Endothelial cell of umbilical vein (primary cell): ENCODE measurements around the gene MUC13. TPM values are rescaled to one million over a fixed set of nuclear protein-coding genes. Genes with fewer than 3 reads are reported as not detected.

ENCODE experiments used
- BruUV-seq: library from RNA; stranded (reverse); fragments of 400-500 nt; replicated peaks from 2 replicates; lab custom pipeline; 2021; lab: Mats Ljungman, UMichigan
- CTCF ChIA-PET: fragments of 300-600, 350-600 bp; sonication (Branson Sonifier 250); formaldehyde crosslinking; loops from one replicate; lab custom pipeline; 2021; ENCODE audit warnings: antibody characterized with exemption, inconsistent platforms; lab: Charles Lee
- POLR2A ChIA-PET: fragments of 300-600, 350-600 bp; sonication (Branson Sonifier 250); formaldehyde crosslinking; loops from one replicate; lab custom pipeline; 2021; ENCODE audit warnings: antibody characterized with exemption, inconsistent platforms; lab: Charles Lee
- DNase-seq: peaks from one replicate; pipeline ENCODE4 v3.0.0-alpha.2; 2011; ENCODE audit warnings: low read depth, low spot score
- FAIRE-seq: peaks from 2 replicates; lab custom pipeline; 2011; peaks lifted over from hg19 to GRCh38; lab: Jason Lieb, UNC
- H2AFZ ChIP-seq: 2 replicates; pipeline ENCODE4 v1.6.0; 2012; ENCODE audit warnings: low read depth, low read length, control low read depth, inconsistent platforms
- H3K27ac ChIP-seq: 2 replicates; pipeline ENCODE4 v1.5.1; 2011; ENCODE audit warnings: low read depth, mild to moderate bottlenecking, control low read depth, low read length, moderate library complexity; ENCODE audit not compliant: insufficient read depth
- H3K27me3 ChIP-seq, 2 experiments: 2 replicates each; pipeline versions ENCODE4 v1.6.0 to v1.6.1; 2011; ENCODE audit warnings: low read length in 2 of 2, mixed read lengths in 1 of 2; ENCODE audit not compliant: control insufficient read depth in 2 of 2, insufficient read depth in 2 of 2
- H3K36me3 ChIP-seq, 2 experiments: 2 replicates in 1 of 2; 3 replicates in 1 of 2; pipeline ENCODE4 v1.5.1; 2011; ENCODE audit warnings: low read length in 2 of 2, mild to moderate bottlenecking in 1 of 2, moderate library complexity in 1 of 2; ENCODE audit not compliant: control insufficient read depth in 2 of 2, insufficient read depth in 2 of 2; ENCODE audit errors: extremely low read depth in 1 of 2
- H3K4me1 ChIP-seq: 3 replicates; pipeline ENCODE4 v1.5.1; 2011; ENCODE audit warnings: mild to moderate bottlenecking, low read length; ENCODE audit not compliant: control insufficient read depth, insufficient read depth; ENCODE audit errors: extremely low read depth
- H3K4me2 ChIP-seq: 2 replicates; pipeline ENCODE4 v1.6.1; 2011; ENCODE audit warnings: low read length, control low read depth, mixed read lengths; ENCODE audit not compliant: insufficient read depth
- H3K4me3 ChIP-seq, 3 experiments: fragments of 200-600 bp in 1 of 3; sonication (generic), shearing (Covaris generic) in 1 of 3; replicated peaks in 1 of 3; 2 replicates each; pipeline ENCODE4 v1.5.1; 2011 to 2016; ENCODE audit warnings: control low read depth in 3 of 3, low read length in 3 of 3, mild to moderate bottlenecking in 2 of 3, inconsistent platforms in 1 of 3, low read depth in 1 of 3, moderate library complexity in 1 of 3; ENCODE audit not compliant: insufficient read depth in 1 of 3
- H3K79me2 ChIP-seq: 2 replicates; pipeline ENCODE4 v1.6.0; 2012; ENCODE audit warnings: low read length, inconsistent platforms; ENCODE audit not compliant: control insufficient read depth, insufficient read depth
- H3K9ac ChIP-seq: replicated peaks from 2 replicates; pipeline ENCODE3; 2011; ENCODE audit warnings: low read length, control low read depth; ENCODE audit not compliant: insufficient read depth; ENCODE audit errors: extremely low read depth
- H3K9me1 ChIP-seq: replicated peaks from 3 replicates; pipeline ENCODE4 v1.6.0; 2011; ENCODE audit warnings: mild to moderate bottlenecking, low read length; ENCODE audit not compliant: control insufficient read depth, insufficient read depth; ENCODE audit errors: extremely low read depth
- H3K9me3 ChIP-seq: replicated peaks from 2 replicates; pipeline ENCODE4 v1.5.1; 2012; ENCODE audit warnings: low read length, inconsistent platforms; ENCODE audit not compliant: control insufficient read depth, insufficient read depth
- H4K20me1 ChIP-seq: replicated peaks from 2 replicates; pipeline ENCODE3; 2011; ENCODE audit warnings: mild to moderate bottlenecking, low read length; ENCODE audit not compliant: control insufficient read depth, insufficient read depth; ENCODE audit errors: extremely low read depth
- CTCF ChIP-seq, 2 donors: IDR thresholded peaks; 1 replicate in 1 of 2; 2 replicates in 1 of 2; pipeline ENCODE4 v1.5.1; 2011; ENCODE audit warnings: low read length in 2 of 2, mild to moderate bottlenecking in 2 of 2, moderate library complexity in 2 of 2, control low read depth in 1 of 2, inconsistent platforms in 1 of 2, low read depth in 1 of 2; ENCODE audit not compliant: insufficient read depth in 1 of 2; ENCODE audit errors: extremely low read depth in 1 of 2
- EZH2 ChIP-seq: IDR thresholded peaks from 2 replicates; pipeline ENCODE4 v1.6.1; 2012; ENCODE audit warnings: borderline replicate concordance, low read depth, mild to moderate bottlenecking, moderate library complexity, low read length, inconsistent platforms; ENCODE audit not compliant: severe bottlenecking
- FOS ChIP-seq: IDR thresholded peaks from 2 replicates; pipeline ENCODE4 v1.6.1; 2011; ENCODE audit warnings: mild to moderate bottlenecking, low read length, moderate library complexity, borderline replicate concordance; ENCODE audit not compliant: insufficient read depth
- GATA2 ChIP-seq: IDR thresholded peaks from 2 replicates; pipeline ENCODE4 v1.7.0; 2011; ENCODE audit warnings: low read depth, mild to moderate bottlenecking, moderate library complexity, mixed read lengths, low read length; ENCODE audit not compliant: insufficient read length, insufficient read depth
- JUN ChIP-seq: IDR thresholded peaks from 2 replicates; pipeline ENCODE4 v1.6.1; 2011; ENCODE audit warnings: borderline replicate concordance, low read depth; ENCODE audit not compliant: insufficient read length, insufficient read depth
- MAX ChIP-seq: IDR thresholded peaks from 2 replicates; pipeline ENCODE4 v1.6.1; 2011; ENCODE audit not compliant: insufficient read depth, insufficient read length
- MYC ChIP-seq: IDR thresholded peaks from one replicate; pipeline ENCODE4 v1.6.1; 2011; ENCODE audit warnings: mild to moderate bottlenecking, low read depth, low read length
- POLR2A ChIP-seq: IDR thresholded peaks from 2 replicates; pipeline ENCODE4 v1.6.1; 2012; ENCODE audit warnings: low read depth, mild to moderate bottlenecking, control low read depth, low read length
- POLR2AphosphoS5 ChIP-seq: IDR thresholded peaks from 2 replicates; pipeline ENCODE4 v1.6.1; 2012; ENCODE audit warnings: low read depth, mild to moderate bottlenecking, control low read depth, low read length, moderate library complexity; ENCODE audit not compliant: insufficient read depth
- dilution Hi-C: fragments of 300-500 bp; cut with MboI; formaldehyde crosslinking; loops from one replicate; pipeline ENCODE4 v1.15.0; 2019; ENCODE audit warnings: low sequenced_read_pairs; ENCODE audit not compliant: extremely low pct_ligation_motif_present
- intact Hi-C: fragments of 100-400 bp; cut with micrococcal nuclease; formaldehyde crosslinking; loops from one replicate; pipeline ENCODE4 v1.10.0; 2022
- polyA plus RNA-seq, 4 experiments: library from polyadenylated mRNA; depleted of rRNA in 3 of 4; stranded (reverse) in 3 of 4; unstranded in 1 of 4; fragments of >200 nt; gene quantifications; 2 replicates each; pipeline versions ENCODE4 v1.2.1 to v1.2.3, GENCODE V29; 2011 to 2012; ENCODE audit warnings: missing spikeins in 1 of 4
- total RNA-seq: library from RNA; stranded (reverse); gene quantifications from 2 replicates; pipeline ENCODE4 v1.2.3, GENCODE V29; 2021

MUC13 gene
- total and polyA plus RNA-seq, 2 donors (not counting 3 experiments of a cell fraction or from before 2014, with no cell fraction given), result not detected

- Histone ChIP-seq H3K36me3 (no peaks in the 10 kb centered on the region), H3K9me3 (no peaks in the 10 kb centered on the region), H2AFZ (no peak overlapping the region), H3K9me1 (no peaks in the 10 kb centered on the region), H4K20me1 (no peaks in the 10 kb centered on the region), H3K27ac (no peak overlapping the region), H3K9ac (no peak overlapping the region), H3K27me3 (peaks cover 1 to 2% of the 10 kb centered on the region in 2 experiments), H3K4me3 (no peak overlapping the region), H3K4me2 (no peak overlapping the region), H3K4me1 (no peaks in the 10 kb centered on the region), H3K79me2 (no peaks in the 10 kb centered on the region)
- intact Hi-C loops (no loop called here), dilution Hi-C loops (no loop called here)
- TF ChIP-seq FOS (no peak), MAX (no peak), POLR2AphosphoS5 (no peak), MYC (no peak), CTCF (IDR thresholded peaks at IDR 0.05; ENCODE audit: extremely low read depth in 1 of 2, insufficient read depth in 1 of 2, low read depth in 1 of 2, low read length in 2 of 2) (no peak), JUN (no peak), GATA2 (no peak), EZH2 (no peak), POLR2A (no peak)
- ChIA-PET POLR2A (no interaction called here), CTCF (interaction anchor here (1.2 kb wide), 1 partner anchor 27 kb away, joined by 3 read pairs; no protein-coding TSS in a partner anchor)
- DNase-seq (no peak), FAIRE-seq (no peak)
- BruUV-seq, result no TSS peak
Observed at GRCh38 chr3:124937049-124937448, 2.5 kb upstream of the MUC13 start.
